ENCODE data around the gene PRDM16. TPM values are rescaled to one million over a fixed set of nuclear protein-coding genes. Genes with fewer than 3 reads are reported as not detected.

Gene PRDM16
- total and polyA plus RNA-seq, 2 of the 8 experiments (the other 6 are each of a cell fraction or from before 2014, with no cell fraction given) = 0.39 to 0.43 TPM

DNA sequence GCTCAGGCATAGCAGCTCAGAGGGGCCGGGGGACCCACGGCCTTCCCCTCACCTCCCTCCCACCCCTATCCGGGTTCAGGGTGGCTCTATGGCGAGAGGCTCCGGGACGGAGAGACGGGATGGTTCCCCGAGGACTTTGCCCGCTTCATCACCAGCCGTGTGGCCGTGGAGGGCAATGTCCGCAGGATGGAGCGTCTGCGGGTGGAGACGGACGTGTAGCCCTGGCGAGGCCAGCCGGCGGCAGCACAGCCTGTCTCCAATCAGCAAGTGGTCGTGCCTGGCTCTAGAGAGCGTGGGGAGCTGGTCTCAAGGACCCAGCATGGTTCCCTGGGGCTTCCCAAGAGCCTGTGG is 411.3 kb downstream of the PRDM16 start:
- Histone ChIP-seq H2BK5ac (ENCODE audit: low read depth, low read length) (no peak overlapping the region), H3K4ac (replicated peaks; ENCODE audit: insufficient read length, low read depth, low read length) (no peak overlapping the region), H2BK15ac (ENCODE audit: low read length) (no peak overlapping the region), H2BK12ac (ENCODE audit: low read depth, low read length) (no peak overlapping the region), H2AK5ac (ENCODE audit: low read depth, low read length) (no peak overlapping the region), H3K79me2 (ENCODE audit: control insufficient read depth in 1 of 2, insufficient read depth in 2 of 2, low read length in 2 of 2) (no peaks in the 10 kb centered on the region), H3K23ac (ENCODE audit: insufficient read length) (no peak overlapping the region), H3K36me3 (ENCODE audit: control insufficient read depth in 2 of 4, insufficient read depth in 4 of 4, low read length in 3 of 4) (peaks cover 0 to 7% (median 3%) of the 10 kb centered on the region in 4 experiments; a peak in 3 of 8 replicates), H4K91ac (replicated peaks; ENCODE audit: insufficient read length, low read length) (no peak overlapping the region), H3K56ac (replicated peaks; ENCODE audit: insufficient read length, low read depth, low read length) (no peak overlapping the region), H3K9me3 (ENCODE audit: insufficient read depth in 2 of 2, low read depth in 1 of 2, low read length in 1 of 2) (peaks cover 0 to 8% of the 10 kb centered on the region in 2 experiments; a peak in 2 of 4 replicates), H2AFZ (ENCODE audit: low read length) (no peak overlapping the region), H2BK120ac (replicated peaks; ENCODE audit: low read depth, low read length) (no peak overlapping the region), H4K8ac (ENCODE audit: extremely low read depth, insufficient read depth, low read length) (no peak overlapping the region), H3K14ac (ENCODE audit: insufficient read length) (no peak overlapping the region), H3K23me2 (ENCODE audit: low read depth, low read length) (no peaks in the 10 kb centered on the region), H3K4me1 (replicated peaks in 1 of 4; ENCODE audit: control insufficient read depth in 3 of 4, insufficient read depth in 4 of 4, low read length in 3 of 4) (no peaks in the 10 kb centered on the region), H3K79me1 (ENCODE audit: low read depth, low read length) (no peaks in the 10 kb centered on the region), H4K5ac (ENCODE audit: insufficient read length, low read depth, low read length) (no peak overlapping the region), H3K4me2 (ENCODE audit: insufficient read depth in 1 of 2, low read depth in 2 of 2, low read length in 2 of 2) (no peak overlapping the region), H3K18ac (ENCODE audit: extremely low read depth, low read length) (no peak overlapping the region), H3K9ac (replicated peaks in 1 of 4; ENCODE audit: extremely low read depth in 1 of 4, low read depth in 3 of 4, low read length in 3 of 4) (no peak overlapping the region), H2BK20ac (ENCODE audit: low read length) (no peak overlapping the region), H3K27me3 (replicated peaks in 1 of 4; ENCODE audit: control insufficient read depth in 3 of 4, extremely low read depth in 1 of 4, insufficient read depth in 3 of 4, low read length in 3 of 4) (no peaks in the 10 kb centered on the region), H3K4me3 (ENCODE audit: extremely low read depth in 1 of 4, insufficient read depth in 2 of 4, low read depth in 3 of 4, low read length in 4 of 4) (no peak overlapping the region), H3K27ac (ENCODE audit: low read depth, low read length) (no peak overlapping the region), H4K20me1 (replicated peaks in 1 of 2; ENCODE audit: control insufficient read depth in 1 of 2, insufficient read depth in 2 of 2, low read length in 2 of 2) (peaks cover 2 to 5% of the 10 kb centered on the region in 2 experiments)
- CTCF ChIA-PET (ENCODE audit: partially characterized antibody) = interaction anchor here (1.0 to 4.2 kb wide), 6 partner anchors 9 to 141 kb away, joined by 3 to 41 read pairs (median 5); no protein-coding TSS in a partner anchor
- FAIRE-seq = no peak
- POLR2A ChIA-PET (ENCODE audit: partially characterized antibody) = interaction anchor here (2.0 to 2.5 kb wide), 2 partner anchors 8 to 10 kb away, joined by 7 read pairs; no protein-coding TSS in a partner anchor
- 93% methylated on average over 15 of the region's 21 CpGs; no CpG with 5 or more reads in 1 of the 2 experiments for WGBS, 2 experiments (ENCODE audit: extremely low coverage in 1 of 2, insufficient coverage in 1 of 2, insufficient read length in 1 of 2, insufficient replicate concordance in 2 of 2, low coverage in 1 of 2, low lambda C conversion rate in 2 of 2, missing lambda C conversion rate in 1 of 2)
- TF ChIP-seq KDM1A (IDR thresholded peaks at IDR 0.05; ENCODE audit: borderline replicate concordance, low read length) = no peak
- TF ChIP-seq EP300 (IDR thresholded peaks at IDR 0.05; ENCODE audit: borderline replicate concordance in 1 of 2, low read depth in 2 of 2, low read length in 2 of 2) = no peak
- no peak for TF ChIP-seq JUN (IDR thresholded peaks at IDR 0.05; ENCODE audit: low read depth, low read length)
- no peak for TF ChIP-seq KDM4A (IDR thresholded peaks at IDR 0.05; ENCODE audit: low read depth, low read length, severe bottlenecking)
- TF ChIP-seq POLR2AphosphoS5 (IDR thresholded peaks at IDR 0.05; ENCODE audit: low read depth, low read length) = no peak
- no peak for DNase-seq (ENCODE audit: low read depth in 1 of 2, low spot score in 2 of 2)

All from H1 (cell line).